SW 1271 (cell line): ENCODE measurements around the gene CTDSP2.
"Not testable (repeated sequence)": the region's sequence is repeated elsewhere in the genome, so short reads cannot be mapped to it uniquely, and the experiment has no call there.

Experiments
- DNase-seq, 2 experiments: peaks; one replicate each; lab custom pipeline; 2025; lab: John Stamatoyannopoulos, UW

CTDSP2 gene

DNA sequence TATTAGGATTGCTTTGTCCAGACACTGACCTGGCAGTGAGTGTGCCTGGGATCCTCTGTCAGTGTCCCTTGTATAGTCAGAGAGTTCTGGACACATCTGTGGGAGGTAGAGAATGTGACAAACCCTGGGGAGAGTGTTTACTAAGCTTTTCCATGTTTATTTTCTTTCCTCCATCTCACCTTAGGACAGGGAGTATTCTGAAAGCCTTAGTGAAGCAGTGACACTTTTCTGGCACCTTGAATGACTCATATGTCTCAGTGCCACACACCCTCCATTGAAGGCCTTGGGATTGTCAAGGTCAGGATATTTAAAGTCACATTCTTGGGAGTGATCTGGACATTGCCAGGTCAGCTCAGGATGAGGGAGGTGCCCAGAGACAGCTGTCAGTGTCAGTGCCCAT, 34.9 kb upstream of the CTDSP2 start:
- DNase-seq = no peak

- DNase-seq = not testable (repeated sequence)
These were observed 34.5 kb upstream of the CTDSP2 start for GRCh38 chr12:57881035-57881434.

- no peak for DNase-seq
These were observed 31.3 kb upstream of the CTDSP2 start for GRCh38 chr12:57877876-57878275.

DNA sequence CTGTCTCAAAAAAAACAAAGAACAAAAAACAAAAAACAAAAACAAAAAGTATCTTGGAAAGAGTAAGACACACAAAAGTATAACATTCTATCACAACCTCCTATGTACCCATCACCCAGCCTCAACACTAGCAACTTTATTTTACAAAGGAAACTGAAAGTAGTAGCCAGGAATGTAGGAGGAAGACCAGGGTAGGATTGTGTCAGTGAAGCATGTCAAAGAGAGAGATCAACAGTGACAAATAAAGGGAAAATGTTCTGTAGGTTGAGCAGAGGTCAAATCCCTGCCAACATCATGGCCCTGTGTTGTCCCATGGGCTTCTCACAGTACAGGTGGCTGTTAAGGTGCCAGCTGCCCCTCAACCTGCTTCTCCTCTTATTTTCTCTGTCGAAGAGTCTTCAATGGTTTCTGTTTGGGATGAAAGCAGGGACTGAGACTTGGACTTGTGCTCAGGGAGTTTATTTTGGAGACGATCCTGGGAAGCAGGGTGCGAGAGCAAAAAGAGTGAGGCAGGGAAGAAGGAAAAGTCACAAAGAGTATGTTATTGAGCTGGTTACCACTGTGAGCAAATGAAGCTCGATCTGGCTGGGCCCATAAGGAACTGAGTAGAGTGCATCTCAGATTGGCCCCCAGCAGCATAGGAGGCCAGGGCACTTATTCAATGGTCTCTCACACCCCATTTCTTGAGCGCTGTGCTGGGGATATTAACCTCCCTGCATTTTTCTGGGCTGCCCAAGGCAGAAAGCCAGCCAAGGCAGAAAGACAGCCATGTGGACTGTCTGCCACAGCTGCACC, 29.4 kb upstream of the CTDSP2 start:
- DNase-seq = no peak

DNA sequence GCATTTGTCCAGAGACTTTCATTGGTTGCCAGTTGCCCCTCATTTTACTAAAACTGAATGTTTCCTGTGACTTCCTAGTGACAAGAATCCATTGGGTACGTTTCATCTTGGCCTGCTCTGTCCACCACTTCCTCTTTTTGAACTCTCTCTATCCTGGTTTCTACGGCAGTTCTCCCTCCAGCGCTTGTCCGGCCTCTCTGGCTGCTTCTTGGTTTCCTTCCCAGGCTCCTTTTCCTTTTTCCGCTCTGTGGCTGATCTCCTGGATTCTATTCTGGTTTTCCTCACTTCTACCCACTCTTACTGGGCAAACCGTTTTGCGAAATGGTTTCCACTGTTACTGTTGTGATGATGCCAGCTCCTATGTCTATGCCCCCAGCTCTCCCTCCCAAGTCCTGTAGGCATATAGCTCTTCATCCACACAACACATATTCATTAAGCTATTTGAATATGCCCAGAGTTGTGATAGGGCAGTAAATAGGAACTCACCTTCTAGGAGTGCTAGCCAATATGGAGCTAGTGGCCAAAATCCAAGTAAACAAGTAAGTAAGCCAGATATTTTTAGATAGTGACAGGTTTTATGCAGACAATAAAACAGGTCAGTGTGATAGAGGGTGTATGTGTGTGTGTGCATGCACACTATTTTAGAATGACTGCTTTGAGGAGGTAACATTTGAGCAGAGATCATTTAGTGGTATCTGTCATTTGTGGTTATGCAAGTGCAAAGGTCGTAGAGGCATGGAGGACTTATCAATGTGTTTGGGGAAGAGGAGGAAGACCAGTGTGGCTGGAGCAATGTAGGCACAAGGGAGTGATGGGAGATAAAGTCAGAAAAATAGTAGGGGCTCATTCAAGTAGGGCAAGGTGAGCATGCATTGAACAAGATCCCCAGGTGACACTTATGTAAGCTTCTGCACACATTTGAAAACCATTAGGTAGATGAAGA, 27.9 kb upstream of the CTDSP2 start:
- no peak for DNase-seq

- DNase-seq = no peak
These were observed 25.8 kb upstream of the CTDSP2 start for GRCh38 chr12:57872362-57872761.

DNA sequence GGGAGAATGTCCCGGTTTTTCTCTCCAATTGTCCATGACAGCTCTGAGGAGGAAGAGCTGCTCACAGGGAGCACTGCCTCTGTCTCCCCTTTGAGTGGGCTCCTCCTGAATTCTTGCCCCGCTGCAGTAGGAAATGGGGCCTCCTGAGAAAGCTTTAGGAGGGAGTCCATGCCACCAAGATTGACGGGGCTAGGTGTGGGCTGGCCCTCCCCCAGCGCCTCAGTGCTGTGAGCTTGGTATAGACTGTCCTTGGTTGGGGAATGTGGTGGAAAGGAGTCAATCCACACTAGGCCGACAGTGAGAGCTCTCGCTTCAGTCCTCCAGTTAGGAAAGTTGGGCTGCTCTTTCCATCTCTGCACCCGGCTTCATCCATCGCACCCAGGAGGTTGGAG, 23.4 kb upstream of the CTDSP2 start:
- DNase-seq = no peak

GRCh38 chr12:57869298-57869926, 22.9 kb upstream of the CTDSP2 start:
- DNase-seq = no peak

- no peak for DNase-seq
These were observed 22.3 kb upstream of the CTDSP2 start for GRCh38 chr12:57868851-57869268.

GRCh38 chr12:57868221-57868620, 21.7 kb upstream of the CTDSP2 start:
- no peak for DNase-seq

DNA sequence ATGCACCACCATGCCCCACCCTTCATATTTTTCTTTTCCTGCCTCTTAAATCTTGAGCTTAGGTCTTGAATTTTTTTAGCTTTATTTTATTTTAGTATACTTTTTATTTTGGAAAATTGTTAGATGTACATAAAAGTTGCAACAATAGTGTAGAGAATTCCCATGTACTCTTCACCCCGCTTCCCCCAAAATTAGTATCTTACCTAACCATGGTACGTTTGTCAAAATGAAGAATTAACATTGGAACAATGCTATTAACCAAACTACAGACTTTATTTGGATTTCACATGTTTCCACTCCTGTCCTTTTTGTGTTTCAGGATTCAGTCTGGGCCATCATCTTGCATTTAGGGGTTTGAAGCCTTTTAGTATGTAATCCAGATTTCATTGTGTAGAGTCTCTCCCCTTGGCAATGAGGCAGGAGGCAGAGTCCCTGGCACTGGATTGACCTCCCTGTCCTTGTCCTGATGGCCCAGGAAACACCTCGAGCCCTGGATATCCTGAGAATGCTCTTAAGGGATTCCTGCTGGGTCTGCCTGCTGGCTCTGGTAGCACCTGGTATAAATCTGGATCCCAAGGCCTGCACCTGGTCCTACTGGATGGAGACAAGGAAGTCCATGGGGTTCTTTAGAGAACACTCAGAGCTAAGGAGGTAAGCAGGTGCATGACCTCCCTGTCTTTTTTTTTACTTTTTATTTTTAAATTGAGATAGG, 19.9 kb upstream of the CTDSP2 start:
- no peak for DNase-seq

DNA sequence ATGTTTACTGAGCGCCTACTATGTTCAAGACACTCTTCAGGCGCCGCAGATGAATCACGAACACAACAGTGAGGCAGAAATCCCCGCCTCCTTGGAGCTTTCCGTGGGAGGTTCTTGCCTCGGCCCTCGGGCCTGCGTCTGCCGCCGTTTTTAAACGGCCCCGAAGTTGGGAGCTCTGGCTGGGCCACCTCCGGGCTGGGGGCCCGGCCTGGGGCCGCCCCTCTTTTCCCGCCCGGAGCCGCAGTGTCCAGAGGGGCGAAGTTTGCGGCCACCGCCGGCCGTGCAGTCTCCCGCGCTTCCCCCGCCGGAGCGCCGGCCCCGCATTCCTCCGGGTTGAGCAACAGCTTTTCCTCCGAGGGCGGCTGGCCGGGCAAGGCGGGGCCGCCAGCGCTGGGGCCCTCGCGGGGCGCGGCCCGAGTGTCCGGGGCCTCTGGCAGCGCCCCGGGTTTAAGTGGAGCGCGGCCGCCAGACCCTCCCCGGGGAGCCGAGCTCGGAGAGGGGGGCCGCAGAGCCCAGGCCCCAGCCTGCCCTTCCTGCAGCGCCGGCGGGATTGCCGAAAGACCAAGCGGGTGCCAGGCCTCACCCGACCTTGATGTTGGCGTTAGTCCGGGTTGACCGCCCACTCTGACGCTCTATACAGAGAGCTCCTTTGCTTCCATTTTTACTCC, 18.7 kb upstream of the CTDSP2 start:
- DNase-seq = peak; percentile 33 to 71

GRCh38 chr12:57864442-57865083, 18.0 kb upstream of the CTDSP2 start:
- DNase-seq = no peak

DNA sequence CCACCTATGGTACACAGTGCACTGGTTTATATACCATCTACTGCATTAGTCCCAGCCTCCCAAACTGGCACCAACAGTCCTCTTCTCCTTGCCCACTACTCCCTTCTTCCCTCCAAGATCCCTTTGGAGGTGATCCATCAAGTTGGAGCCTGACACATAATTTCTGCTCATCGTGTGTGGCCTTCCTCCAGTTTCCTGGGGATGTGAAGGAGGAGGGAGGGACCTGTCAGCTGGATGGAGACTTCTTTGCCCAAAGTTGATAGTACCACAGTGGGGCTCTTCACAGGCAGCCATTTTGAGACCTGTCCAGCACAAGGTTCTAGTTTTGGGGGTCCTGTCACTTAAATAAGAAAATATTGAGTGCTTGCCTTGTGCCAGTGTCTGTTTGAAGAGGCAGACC, 17.1 kb upstream of the CTDSP2 start:
- DNase-seq = no peak

GRCh38 chr12:57861967-57862366, 15.4 kb upstream of the CTDSP2 start:
- DNase-seq = no peak

- not testable (repeated sequence) for DNase-seq
These were observed 14.4 kb upstream of the CTDSP2 start for GRCh38 chr12:57860883-57861282.

DNA sequence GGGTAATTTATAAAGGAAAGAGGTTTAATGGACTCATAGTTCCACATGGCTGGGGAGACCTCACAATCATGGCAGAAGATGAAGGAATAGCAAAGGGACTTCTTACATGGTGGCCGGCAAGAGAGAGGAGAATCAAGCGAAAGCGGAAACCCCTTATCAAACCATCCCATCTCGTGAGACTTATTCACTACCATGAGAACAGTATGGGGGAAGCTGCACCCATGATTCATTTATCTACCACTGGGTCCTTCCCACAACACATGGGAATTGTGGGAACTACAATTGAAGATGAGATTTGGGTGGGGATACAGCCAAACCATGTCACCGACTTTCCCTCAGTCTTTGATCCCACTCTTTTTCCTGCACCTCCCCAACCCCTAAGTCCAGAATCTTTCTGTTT, 12.6 kb upstream of the CTDSP2 start:
- DNase-seq = no peak

DNA sequence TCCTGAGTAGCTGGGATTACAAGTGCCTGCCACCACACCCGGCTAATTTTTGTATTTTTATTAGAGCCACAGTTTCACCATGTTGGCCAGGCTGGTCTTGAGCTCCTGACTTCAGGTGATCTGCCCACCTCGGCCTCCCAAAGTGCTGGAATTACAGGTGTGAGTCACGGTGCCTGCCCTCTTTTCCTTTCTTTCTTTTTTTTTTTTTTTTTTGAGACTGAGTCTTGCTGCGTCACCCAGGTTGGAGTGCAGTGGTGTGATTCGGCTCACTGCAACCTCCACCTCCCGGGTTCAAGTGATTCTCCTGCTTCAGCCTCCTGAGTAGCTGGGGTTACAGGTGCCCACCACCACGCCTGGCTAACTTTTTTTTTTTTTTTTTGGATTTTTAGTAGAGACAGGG, 11.6 kb upstream of the CTDSP2 start:
- DNase-seq = not testable (repeated sequence)

- no peak for DNase-seq
These were observed 8.4 kb upstream of the CTDSP2 start for GRCh38 chr12:57854965-57855364.

- DNase-seq = no peak
These were observed 7.5 kb upstream of the CTDSP2 start for GRCh38 chr12:57853864-57854556.
